ENCODE data around the gene HES2. TPM values are rescaled to one million over a fixed set of nuclear protein-coding genes. Genes with fewer than 3 reads are reported as not detected.
"Not testable (repeated sequence)": the region's sequence is repeated elsewhere in the genome, so short reads cannot be mapped to it uniquely, and the experiment has no call there.

Gene HES2
- total and polyA plus RNA-seq, 4 donors = 0.19 to 0.72 (median 0.38) TPM; not detected in 1

DNA sequence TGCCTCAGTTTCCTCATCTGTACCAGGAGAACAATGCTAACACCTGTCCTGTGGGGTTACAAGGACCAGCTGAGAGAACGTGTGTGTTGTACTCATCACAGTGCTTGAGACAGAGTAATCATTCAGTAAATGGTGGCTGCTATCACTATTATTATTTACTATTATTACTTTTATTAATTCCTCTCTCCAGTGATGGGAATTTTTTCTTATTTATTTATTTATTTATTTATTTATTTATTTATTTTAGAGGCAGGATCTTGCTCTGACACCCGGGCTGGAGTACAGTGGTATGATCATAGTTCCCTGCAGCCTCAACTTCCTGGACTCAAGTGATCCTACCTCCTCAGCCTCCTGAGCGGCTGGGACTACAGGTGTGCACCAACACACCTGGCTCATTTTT lies 16.6 kb upstream of the HES2 start:
- not testable (repeated sequence) for DNase-seq (ENCODE audit: low read depth in 4 of 6, low spot score in 6 of 6); H3K4me3 ChIP-seq (ENCODE audit: low read depth, low read length); H3K9me3 ChIP-seq (ENCODE audit: control insufficient read depth, insufficient read depth, low read length); H3K27me3 ChIP-seq (ENCODE audit: control insufficient read depth, insufficient read depth, low read length); H3K36me3 ChIP-seq (ENCODE audit: control insufficient read depth, insufficient read depth, low read length); H3K27ac ChIP-seq (ENCODE audit: low read depth, low read length)
- no CpG with 5 or more reads among the region's 3 CpGs for WGBS (ENCODE audit: insufficient coverage)
- peaks cover 41% of the 10 kb centered on the region for H3K4me1 ChIP-seq (ENCODE audit: control insufficient read depth, insufficient read depth, low read length)

DNA sequence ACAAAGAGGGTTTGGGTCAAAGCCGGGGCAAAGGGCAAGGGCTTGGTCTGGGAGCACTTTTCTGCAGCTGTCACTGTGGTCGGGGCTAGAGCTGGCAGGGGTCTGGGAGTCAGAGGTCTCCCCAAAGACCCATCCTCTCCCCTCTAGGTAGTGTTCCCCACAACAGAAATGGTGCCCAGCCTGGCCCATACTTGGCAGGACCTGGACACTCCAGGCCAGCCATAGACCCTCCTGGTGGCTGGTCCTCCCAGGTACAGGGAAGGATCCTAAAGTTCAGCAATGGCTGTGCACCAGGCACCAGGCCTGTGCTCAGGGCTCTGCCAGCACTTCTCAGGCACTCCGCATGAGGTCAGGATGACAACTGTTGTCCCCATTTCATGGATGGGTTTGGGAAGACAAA lies 15.8 kb upstream of the HES2 start:
- Histone ChIP-seq H3K27me3 (ENCODE audit: control insufficient read depth, insufficient read depth, low read length) (peaks cover 4% of the 10 kb centered on the region), H3K4me1 (ENCODE audit: control insufficient read depth, insufficient read depth, low read length) (peaks cover 45% of the 10 kb centered on the region), H3K27ac (ENCODE audit: low read depth, low read length) (no peak overlapping the region), H3K4me3 (ENCODE audit: low read depth, low read length) (no peak overlapping the region), H3K9me3 (ENCODE audit: control insufficient read depth, insufficient read depth, low read length) (no peaks in the 10 kb centered on the region), H3K36me3 (ENCODE audit: control insufficient read depth, insufficient read depth, low read length) (no peaks in the 10 kb centered on the region)
- no peak for DNase-seq (ENCODE audit: low read depth in 4 of 6, low spot score in 6 of 6)
- WGBS (ENCODE audit: insufficient coverage) = 55% methylated on average over 2 of the region's 3 CpGs

DNA sequence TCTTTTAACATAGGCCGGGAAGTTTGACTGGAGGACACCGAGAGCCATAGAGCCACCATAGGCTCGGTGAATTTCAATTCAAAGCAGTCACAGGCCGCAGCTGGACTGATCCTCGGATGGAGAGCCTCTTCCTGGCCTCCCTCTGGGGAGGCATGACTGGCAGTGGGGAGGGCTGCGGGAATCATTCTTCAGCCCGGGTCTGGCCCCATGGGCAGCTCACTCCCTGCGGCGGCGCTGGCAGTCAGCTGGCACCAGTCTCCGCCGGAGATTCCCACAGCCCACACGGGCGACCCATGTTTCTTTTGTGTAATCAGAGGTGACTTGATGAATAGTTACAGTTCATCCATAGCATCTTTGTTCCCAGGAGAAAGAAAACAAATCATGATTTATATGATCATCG lies 15.4 kb upstream of the HES2 start:
- Histone ChIP-seq H3K36me3 (ENCODE audit: control insufficient read depth, insufficient read depth, low read length) (no peaks in the 10 kb centered on the region), H3K4me3 (ENCODE audit: low read depth, low read length) (no peak overlapping the region)
- DNase-seq (ENCODE audit: low read depth in 4 of 6, low spot score in 6 of 6) = peak in 2 of 6 donors; percentile 28 to 56

DNA sequence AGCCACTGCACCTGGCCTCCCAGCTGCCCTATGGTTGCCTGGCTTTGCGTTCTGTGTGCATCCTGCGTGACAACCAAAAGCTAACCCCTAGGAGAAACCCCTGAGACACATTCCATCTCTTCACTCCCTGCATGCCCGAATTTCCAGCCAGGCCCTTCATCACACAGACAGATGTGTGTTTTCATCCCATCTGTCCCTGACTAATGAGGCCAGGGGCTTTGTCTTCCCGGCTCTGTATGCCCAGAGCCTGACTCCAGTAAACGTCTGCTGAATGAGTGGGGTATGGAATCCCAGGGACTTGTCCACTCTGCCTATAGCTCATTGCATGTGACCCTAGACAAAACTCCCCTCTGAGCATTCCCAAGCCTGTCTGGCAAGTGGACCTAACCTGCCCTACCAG lies 14.5 kb upstream of the HES2 start:
- Histone ChIP-seq H3K36me3 (ENCODE audit: control insufficient read depth, insufficient read depth, low read length) (no peaks in the 10 kb centered on the region), H3K27ac (ENCODE audit: low read depth, low read length) (no peak overlapping the region), H3K9me3 (ENCODE audit: control insufficient read depth, insufficient read depth, low read length) (no peaks in the 10 kb centered on the region), H3K4me3 (ENCODE audit: low read depth, low read length) (no peak overlapping the region), H3K4me1 (ENCODE audit: control insufficient read depth, insufficient read depth, low read length) (peaks cover 54% of the 10 kb centered on the region), H3K27me3 (ENCODE audit: control insufficient read depth, insufficient read depth, low read length) (no peaks in the 10 kb centered on the region)
- 57% methylated on average over 2 of the region's 5 CpGs for WGBS (ENCODE audit: insufficient coverage)
- peak in 1 of 6 donors; percentile 68 for DNase-seq (ENCODE audit: low read depth in 4 of 6, low spot score in 6 of 6)

More for the DNA sequence above, 15.4 kb upstream of the HES2 start:
- peaks cover 48% of the 10 kb centered on the region for H3K4me1 ChIP-seq (ENCODE audit: control insufficient read depth, insufficient read depth, low read length)
- WGBS (ENCODE audit: insufficient coverage) = 39% methylated on average over 5 of the region's 15 CpGs
- H3K27ac ChIP-seq (ENCODE audit: low read depth, low read length) = no peak overlapping the region
- peaks cover 4% of the 10 kb centered on the region for H3K27me3 ChIP-seq (ENCODE audit: control insufficient read depth, insufficient read depth, low read length)
- H3K9me3 ChIP-seq (ENCODE audit: control insufficient read depth, insufficient read depth, low read length) = no peaks in the 10 kb centered on the region

DNA sequence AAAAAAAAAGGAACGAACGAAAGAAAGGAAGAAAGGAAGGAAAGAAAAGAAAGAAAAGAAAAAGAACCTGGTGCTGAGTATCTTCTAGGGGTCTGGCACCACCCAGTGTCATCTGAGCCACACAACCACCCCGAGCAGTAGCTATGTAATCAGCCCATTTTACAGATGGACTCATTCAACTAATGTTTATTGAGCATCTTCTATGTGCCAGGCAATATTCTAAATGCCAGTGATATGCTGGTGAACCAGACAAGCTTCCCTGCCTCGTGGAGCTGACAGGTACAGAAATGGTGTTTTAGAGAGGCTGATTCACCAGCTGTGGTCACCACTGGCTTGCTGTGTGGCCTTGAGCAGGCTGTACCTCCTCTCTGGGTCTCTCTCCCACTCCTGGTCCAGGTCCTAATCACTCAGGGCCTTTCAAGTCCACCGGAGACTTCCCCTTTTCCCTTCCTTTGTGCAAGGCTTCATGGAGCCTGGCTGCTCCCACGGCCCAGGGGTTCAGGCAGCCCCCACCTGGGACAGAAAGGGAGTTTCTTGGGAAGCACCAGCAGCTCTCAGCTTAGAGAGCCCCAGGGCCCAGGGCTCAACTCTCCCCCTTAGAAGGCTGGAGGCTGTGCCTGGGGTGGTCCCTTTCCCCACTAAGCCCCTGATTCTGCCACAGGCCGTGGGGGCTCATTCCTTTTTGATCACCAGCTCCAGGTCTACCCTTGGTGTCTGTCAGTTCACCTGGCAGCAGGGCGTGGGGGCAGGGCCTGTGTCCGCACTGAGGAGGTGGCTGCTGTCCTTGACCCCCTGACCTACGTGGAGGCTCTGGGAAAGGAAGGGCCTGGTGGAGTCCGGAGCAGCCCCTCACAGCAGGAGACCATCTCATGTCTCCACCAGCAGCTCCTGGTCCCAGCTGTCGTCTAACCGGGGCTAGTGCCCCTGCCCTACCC lies 12.2 kb upstream of the HES2 start:
- H3K36me3 ChIP-seq (ENCODE audit: control insufficient read depth, insufficient read depth, low read length) = not testable (repeated sequence)

DNA sequence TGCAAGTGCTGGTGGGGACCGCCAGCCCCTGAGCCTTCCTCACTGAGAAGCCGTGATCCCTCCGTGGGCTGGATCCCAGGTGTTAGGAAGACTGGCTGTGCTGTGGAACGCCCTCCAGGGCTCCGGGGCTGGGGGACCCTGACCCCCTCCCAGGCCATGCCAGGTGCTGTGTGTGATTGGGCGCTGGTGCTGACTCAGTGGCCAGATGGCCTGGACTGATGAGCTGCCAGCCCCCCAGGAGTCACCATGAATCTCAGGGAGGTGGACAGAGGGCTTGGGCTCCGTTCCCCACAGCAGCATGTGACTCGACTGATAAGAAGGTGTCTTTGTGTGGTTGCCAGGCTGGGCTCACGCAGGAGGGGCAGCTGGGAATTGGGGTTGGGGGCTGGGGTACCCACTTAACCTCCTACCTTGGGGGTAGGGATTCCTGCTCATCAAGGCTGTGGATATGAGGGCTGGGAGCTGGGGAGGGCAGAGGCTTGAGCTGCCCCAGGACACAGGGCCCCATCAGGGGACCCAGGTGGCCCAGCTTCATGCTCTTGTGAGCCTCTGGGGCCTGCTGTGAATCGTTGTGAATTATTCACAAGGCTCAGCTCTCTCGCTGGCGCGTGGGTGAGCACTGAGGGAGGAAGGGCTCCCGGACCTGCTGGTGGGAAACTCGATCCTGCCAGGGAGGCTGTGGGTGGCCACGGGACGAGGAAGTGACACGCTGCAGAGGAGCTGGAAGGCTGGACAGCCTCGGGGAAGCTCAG lies 10.1 kb upstream of the HES2 start:
- H3K4me1 ChIP-seq (ENCODE audit: control insufficient read depth, insufficient read depth, low read length) = peaks cover 27% of the 10 kb centered on the region
- not testable (repeated sequence) for H3K4me3 ChIP-seq (ENCODE audit: low read depth, low read length); H3K9me3 ChIP-seq (ENCODE audit: control insufficient read depth, insufficient read depth, low read length); H3K36me3 ChIP-seq (ENCODE audit: control insufficient read depth, insufficient read depth, low read length); H3K27ac ChIP-seq (ENCODE audit: low read depth, low read length)
- 19% methylated on average over 15 of the region's 19 CpGs for WGBS (ENCODE audit: insufficient coverage)
- DNase-seq (ENCODE audit: low read depth in 4 of 6, low spot score in 6 of 6) = peak in 1 of 6 donors; percentile 41
- H3K27me3 ChIP-seq (ENCODE audit: control insufficient read depth, insufficient read depth, low read length) = peaks cover 23% of the 10 kb centered on the region

More for the DNA sequence above, 12.2 kb upstream of the HES2 start:
- not testable (repeated sequence) for DNase-seq (ENCODE audit: low read depth in 4 of 6, low spot score in 6 of 6); H3K4me3 ChIP-seq (ENCODE audit: low read depth, low read length); H3K27ac ChIP-seq (ENCODE audit: low read depth, low read length); H3K9me3 ChIP-seq (ENCODE audit: control insufficient read depth, insufficient read depth, low read length); H3K27me3 ChIP-seq (ENCODE audit: control insufficient read depth, insufficient read depth, low read length)
- peaks cover 45% of the 10 kb centered on the region for H3K4me1 ChIP-seq (ENCODE audit: control insufficient read depth, insufficient read depth, low read length)
- 71% methylated on average over 9 of the region's 13 CpGs for WGBS (ENCODE audit: insufficient coverage)

DNA sequence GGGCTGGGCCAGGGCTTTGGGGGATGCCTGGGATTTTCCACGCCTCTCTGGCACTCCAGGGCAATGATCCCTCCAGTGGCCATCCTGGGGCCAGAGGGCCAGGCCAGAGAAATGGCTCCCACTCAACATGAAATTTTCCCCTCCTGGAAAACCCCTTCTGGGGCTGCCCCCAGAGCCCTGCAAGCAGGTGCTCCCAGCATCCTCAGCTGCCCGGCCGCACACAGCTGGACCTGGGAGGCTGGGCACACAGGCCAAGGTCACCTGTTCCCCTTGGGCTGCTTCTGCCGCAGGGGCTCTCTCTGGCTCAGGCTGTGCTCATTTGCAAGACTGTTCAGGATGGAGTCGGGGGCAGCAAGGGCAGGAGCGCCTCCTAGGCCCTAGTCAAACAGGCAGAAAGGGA lies 8.7 kb upstream of the HES2 start:
- 81% methylated on average over 6 of the region's 6 CpGs for WGBS (ENCODE audit: insufficient coverage)
- H3K9me3 ChIP-seq (ENCODE audit: control insufficient read depth, insufficient read depth, low read length); H3K27ac ChIP-seq (ENCODE audit: low read depth, low read length); H3K4me3 ChIP-seq (ENCODE audit: low read depth, low read length); H3K36me3 ChIP-seq (ENCODE audit: control insufficient read depth, insufficient read depth, low read length); DNase-seq (ENCODE audit: low read depth in 4 of 6, low spot score in 6 of 6): not testable (repeated sequence)
- Histone ChIP-seq H3K27me3 (ENCODE audit: control insufficient read depth, insufficient read depth, low read length) (peaks cover 34% of the 10 kb centered on the region), H3K4me1 (ENCODE audit: control insufficient read depth, insufficient read depth, low read length) (peaks cover 30% of the 10 kb centered on the region)

DNA sequence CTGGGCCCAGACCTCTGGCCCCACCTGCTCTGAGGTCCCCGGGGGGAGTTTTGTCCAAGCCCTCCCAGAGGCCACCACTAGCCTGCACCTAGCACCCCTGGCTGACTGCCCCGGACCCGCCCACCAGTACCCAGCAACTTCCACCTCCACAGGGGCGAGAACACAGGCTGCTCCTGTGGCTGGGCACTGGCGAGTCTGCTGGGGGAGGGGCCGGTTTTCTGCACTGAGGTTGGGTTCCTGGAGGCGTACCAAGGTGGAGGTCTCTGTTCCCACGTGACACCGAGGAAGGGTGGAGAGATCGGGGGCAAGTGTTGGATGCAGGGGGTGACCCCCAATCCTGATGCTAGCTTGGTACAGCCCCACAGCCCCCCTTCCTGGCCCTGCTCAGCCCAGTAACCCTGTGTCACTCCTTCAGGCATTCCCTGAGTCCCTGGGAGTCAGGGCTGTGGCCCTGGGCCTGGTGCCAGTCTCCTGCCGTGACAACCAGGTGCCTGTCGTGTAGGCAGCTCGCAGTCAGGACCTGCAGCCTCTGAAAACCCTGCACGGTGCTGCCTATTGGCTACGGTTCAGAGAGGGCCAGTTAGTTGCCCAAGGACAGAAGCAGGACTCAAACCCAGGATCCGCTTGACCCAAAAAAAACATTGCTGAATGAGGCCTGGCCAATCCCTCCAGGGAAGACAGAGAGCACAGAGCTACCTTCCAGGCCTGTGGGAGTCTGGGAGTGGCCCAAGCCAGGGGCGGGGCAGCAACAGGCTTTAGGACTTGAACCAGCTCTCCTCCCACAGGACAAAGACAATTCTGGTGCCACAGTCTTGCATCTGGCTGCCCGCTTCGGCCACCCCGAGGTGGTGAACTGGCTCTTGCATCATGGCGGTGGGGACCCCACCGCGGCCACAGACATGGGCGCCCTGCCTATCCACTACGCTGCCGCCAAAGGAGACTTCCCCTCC lies 8.0 kb upstream of the HES2 start:
- Histone ChIP-seq H3K4me3 (ENCODE audit: low read depth, low read length) (no peak overlapping the region), H3K27ac (ENCODE audit: low read depth, low read length) (no peak overlapping the region), H3K9me3 (ENCODE audit: control insufficient read depth, insufficient read depth, low read length) (no peaks in the 10 kb centered on the region), H3K27me3 (ENCODE audit: control insufficient read depth, insufficient read depth, low read length) (peaks cover 41% of the 10 kb centered on the region), H3K36me3 (ENCODE audit: control insufficient read depth, insufficient read depth, low read length) (no peaks in the 10 kb centered on the region), H3K4me1 (ENCODE audit: control insufficient read depth, insufficient read depth, low read length) (peaks cover 37% of the 10 kb centered on the region)
- no peak for DNase-seq (ENCODE audit: low read depth in 4 of 6, low spot score in 6 of 6)
- 79% methylated on average over 21 of the region's 26 CpGs for WGBS (ENCODE audit: insufficient coverage)

DNA sequence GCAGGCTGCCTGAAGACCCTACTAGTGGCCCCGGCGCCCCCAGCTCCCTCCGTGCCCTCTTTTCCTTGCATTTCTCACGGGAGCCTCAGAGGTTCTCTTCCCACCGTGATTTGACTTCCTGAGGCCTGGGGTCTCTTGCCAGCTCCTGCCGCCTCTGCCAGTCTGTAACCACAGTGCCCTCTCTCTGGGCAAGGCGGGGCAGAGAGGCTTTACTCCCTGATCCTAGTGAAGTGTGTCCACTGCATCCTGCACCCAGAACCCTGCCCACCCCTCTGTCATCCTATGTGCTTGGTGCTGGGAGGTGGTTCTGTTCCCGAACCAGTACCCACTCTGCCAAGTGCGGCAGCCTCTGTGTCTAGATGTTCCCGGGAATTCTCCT lies 7.2 kb upstream of the HES2 start:
- Histone ChIP-seq H3K4me3 (ENCODE audit: low read depth, low read length) (no peak overlapping the region), H3K27ac (ENCODE audit: low read depth, low read length) (no peak overlapping the region), H3K4me1 (ENCODE audit: control insufficient read depth, insufficient read depth, low read length) (peaks cover 39% of the 10 kb centered on the region), H3K9me3 (ENCODE audit: control insufficient read depth, insufficient read depth, low read length) (no peaks in the 10 kb centered on the region), H3K27me3 (ENCODE audit: control insufficient read depth, insufficient read depth, low read length) (peaks cover 43% of the 10 kb centered on the region), H3K36me3 (ENCODE audit: control insufficient read depth, insufficient read depth, low read length) (no peaks in the 10 kb centered on the region)
- 80% methylated on average over 8 of the region's 10 CpGs for WGBS (ENCODE audit: insufficient coverage)
- no peak for DNase-seq (ENCODE audit: low read depth in 4 of 6, low spot score in 6 of 6)

Measured in spinal cord (tissue), 10 donors.